ENCODE measurements around the gene ART4.

Gene ART4
- 0 reads per million in 4 experiments for total RNA-seq

DNA sequence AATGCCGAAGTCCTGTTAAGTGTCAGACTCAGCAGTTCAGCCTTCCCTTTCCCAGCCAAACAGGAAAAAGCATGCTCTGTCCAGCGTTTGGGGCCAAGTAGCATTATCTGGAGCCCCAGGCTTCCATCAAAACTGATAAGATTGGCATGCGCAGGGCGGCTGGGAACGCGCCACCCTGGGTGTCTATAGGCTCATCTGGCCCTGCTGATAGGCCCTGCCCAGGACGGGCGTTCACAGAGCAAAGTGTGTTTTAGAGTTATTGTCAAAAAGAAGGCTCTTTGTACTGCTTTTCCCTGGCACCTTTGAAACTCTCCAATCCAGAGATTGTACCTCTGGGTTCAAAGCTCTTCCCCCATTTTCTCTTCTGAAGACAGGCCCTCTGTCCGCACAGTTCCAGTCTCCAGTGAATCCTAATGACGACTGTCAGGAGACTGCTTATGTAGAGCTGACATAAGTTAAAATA, at the start of gene ART4:
ART4 (minus strand) TSS at position 102 of the 463 bp plus-strand sequence. CDS start 413 bp downstream, outside the sequence.
- DNase-seq: no peak

DNA sequence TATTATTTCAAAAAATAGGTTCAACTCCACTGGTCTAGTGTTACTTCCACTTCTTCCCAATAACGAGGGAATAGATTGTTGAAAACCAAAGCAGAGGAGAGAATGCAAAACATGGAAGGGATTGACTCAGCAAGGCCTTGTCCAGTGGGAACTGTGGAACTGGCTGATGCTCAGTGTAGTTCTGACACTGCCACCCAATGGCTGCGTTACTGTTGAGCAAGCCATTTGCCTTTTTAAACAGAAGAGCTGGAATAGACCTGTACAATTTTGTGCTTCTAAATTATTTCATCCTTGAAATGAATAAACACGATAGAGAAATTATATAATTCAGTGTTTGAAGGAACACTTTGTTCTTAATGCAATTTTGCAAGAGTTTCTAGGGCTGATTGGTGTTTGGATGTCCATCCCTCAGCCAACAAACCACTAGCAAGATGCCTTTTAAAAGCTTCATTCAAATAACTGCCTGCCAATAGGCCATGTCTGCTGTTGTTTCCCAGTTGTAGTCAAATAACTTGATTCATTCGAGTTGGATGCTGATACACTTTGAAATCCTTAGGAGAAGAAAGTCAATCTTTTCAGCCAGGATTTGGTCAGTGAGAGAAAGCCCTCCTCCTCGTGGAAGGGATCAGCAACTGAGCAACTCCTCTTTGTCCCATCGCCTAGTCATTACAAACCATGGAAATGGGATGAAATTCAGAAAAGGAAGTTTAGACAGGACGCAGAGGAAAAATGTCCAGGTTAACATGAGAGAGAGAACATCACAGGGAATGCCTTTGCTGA, 49.6 kb upstream of the ART4 start:
- no peak for DNase-seq

GRCh38 chr12:14890701-14891100, 47.4 kb upstream of the ART4 start:
- DNase-seq: no peak

DNA sequence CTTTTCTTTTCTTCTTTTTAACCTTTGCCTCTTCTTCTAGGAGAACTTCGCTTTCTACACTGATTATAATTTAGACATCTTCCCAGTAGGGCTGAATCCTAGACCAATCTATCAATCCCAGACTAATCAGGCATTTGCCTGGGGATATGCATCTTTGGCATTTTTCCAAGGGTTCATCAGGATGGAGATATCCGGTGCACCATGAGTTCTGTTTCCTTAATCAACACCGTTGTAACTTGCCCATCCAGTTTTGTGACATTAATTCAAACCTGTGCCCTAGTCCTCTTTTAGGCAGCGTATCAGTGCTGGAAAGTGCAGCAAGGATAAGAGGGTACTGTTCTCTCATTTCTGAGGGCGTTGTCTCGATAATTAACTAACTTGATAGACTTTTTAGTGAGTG, 42.9 kb upstream of the ART4 start:
- no peak for DNase-seq

DNA sequence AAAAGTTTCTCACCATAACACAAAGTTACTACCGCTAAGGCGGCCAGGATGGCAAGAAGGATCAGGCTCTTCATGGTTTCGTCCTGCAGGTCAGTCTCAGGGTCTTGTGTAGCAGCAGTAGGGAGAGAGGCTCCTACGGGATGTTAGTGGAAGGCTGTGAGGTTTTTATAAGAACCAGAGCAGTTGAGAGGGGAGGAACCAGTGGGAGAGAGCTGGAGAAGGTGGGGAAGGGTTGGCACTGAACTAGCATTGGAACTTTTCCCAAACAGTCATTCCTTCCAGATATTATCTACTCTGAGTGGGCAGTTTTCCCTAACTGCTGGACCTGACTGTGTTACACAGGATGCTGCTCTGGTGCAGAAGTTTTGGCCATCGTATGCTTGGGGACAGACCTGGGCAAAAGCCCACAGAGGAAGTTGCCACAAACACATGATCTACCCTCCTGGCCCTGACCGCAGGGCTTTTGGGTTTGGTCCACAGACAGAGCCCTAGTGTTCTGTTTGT, 42.4 kb upstream of the ART4 start, which contains the start of gene MGP:
MGP (minus strand) TSS at position 137 of the 504 bp plus-strand sequence; CDS start at position 74, 63 bp downstream.
- no peak for DNase-seq

DNA sequence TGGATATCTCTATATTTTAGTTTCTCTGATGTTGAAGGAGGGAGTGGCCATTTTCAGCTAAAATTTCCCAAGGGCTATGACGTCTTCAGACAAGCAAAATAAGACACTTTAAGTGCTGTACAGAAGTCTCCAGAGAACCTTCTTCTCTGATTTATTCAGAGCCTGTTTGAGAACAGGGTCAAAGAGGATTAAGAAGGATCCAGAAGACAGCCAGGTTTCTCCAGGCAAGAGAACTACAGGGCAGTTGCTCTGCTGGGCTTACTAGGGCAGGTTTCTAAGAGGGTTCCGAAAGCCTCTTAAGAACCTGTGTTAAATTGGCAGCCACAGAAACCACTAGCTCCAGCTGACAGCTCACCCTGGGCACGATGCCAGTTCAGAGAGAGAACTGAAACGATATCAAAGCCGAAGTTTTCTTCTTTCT, 41.1 kb upstream of the ART4 start:
- peak; percentile 75 for DNase-seq

- no peak for DNase-seq
These were observed 40.4 kb upstream of the ART4 start for GRCh38 chr12:14883686-14884085.

DNA sequence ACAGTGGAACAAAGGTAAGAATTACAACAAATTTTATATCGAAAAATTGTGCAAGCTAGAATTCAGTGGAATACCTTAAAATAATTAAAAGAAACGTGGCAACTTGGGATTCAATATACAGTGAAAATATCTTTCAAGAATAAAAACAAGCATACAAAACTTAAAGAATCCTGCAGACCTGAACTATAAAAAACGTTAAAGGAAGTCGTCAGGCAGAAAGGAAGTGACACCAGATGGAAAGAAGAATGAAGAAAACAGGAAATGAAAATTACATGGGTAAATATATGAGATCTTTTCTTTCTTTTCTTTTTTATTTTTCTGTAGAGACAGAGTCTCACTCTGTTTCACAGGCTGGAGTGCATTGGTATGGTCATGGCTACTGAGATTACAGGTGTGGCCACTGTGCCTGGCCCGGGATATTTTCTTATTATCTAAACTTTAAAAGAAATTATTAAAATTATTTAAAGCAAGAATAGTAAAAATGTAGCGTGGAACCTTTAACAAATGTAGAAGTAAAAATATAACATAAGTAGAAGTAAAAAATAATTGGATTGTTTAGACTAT, 37.6 kb upstream of the ART4 start:
- no peak for DNase-seq

GRCh38 chr12:14879222-14879933, 36.1 kb upstream of the ART4 start:
- DNase-seq: no peak

DNA sequence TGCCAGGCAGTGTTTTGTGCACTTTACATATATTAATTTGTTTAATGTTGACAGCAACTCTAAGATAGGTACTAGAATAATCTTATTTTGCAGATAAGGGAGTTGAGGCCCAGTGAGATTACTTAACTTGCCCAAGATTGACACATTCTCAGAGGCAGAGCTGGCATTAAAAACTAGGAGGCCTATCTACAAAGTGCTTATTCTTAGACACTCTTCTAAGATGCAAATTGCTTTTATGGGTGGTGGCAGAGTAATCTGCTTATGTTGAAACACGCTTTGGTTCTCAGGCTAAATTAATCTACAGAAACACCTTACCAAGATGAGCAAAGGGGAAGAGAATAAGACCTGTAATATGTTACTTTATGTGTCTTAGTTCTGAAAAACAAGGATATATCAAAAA, 35.2 kb upstream of the ART4 start:
- no peak for DNase-seq

- DNase-seq: no peak
These were observed 33.5 kb upstream of the ART4 start for GRCh38 chr12:14876833-14877232.

GRCh38 chr12:14874882-14875281, 31.6 kb upstream of the ART4 start:
- DNase-seq: no peak

DNA sequence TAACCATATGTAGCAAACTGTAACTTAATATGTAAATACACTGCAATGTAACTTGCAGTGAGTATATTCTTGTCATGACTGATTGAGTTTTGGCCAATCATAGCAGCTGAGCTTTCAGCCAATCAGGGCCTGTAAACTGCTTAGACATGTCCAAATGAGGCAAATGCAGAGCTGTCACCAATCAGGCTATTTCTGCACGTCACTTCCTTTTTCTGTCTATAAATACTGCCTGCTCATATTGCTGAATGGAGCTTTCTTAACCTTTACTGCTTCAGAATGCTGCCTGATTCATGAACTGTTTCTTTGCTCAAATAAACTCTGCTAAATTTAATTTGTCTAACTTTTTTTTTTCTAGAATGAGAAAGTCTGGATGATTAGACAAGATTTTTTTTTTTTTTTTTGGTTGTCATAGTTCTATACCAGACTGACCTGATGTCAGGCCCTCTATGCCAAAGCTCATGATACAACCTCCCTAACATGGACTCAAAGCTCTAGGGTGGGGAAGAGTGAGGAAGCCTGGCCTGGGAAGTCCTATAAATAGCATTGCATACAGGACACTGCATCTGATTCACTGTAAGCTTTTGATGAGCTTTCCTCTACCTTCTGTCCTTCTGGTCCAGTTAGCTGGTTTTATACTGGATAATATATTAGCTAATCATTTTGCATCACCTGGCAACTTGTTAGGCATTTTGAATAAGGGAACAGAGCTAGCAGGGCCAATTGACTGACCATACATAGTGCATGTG, 30.3 kb upstream of the ART4 start:
- DNase-seq: no peak

GRCh38 chr12:14871886-14872285, 28.6 kb upstream of the ART4 start:
- DNase-seq: no peak

GRCh38 chr12:14871247-14871646, 27.9 kb upstream of the ART4 start:
- no peak for DNase-seq

- DNase-seq: no peak
These were observed 25.7 kb upstream of the ART4 start for GRCh38 chr12:14868916-14869506.

DNA sequence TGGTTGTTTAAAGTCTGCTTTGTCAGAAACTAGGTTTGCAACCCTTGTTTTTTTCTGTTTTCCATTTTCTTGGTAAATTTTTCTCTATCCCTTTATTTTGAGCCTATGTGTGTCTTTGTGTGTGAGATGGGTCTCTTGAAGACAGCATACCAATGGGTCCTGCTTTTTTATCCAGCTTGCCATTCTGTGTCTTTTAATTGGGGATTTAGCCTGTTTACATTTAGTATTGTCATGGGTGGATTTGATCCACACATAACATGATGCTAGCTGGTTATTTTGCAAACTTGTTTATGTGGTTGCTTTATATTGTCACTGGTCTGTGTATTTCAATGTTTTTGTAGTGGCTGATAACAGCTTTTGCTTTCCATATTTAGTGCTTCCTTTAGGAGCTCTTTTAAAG, 17.2 kb upstream of the ART4 start:
- DNase-seq: no peak

DNA sequence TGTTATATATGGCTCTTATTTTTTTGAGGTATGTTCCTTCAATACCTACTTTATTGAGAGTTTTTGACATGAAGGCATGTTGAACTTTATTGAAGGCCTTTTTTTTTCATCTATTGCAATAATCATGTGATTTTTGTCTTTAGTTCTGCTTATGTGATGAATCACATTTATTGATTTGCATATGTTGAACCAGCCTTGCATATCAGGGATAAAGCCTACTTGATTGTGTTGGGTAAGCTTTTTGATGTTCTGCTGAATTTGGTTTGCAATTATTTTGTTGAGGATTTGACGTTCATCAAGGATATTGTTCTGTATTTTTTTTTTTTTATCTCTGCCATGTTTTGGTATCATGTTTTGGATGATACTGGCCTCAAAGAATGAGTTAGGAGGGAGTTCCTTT, 15.2 kb upstream of the ART4 start:
- DNase-seq: no peak

DNA sequence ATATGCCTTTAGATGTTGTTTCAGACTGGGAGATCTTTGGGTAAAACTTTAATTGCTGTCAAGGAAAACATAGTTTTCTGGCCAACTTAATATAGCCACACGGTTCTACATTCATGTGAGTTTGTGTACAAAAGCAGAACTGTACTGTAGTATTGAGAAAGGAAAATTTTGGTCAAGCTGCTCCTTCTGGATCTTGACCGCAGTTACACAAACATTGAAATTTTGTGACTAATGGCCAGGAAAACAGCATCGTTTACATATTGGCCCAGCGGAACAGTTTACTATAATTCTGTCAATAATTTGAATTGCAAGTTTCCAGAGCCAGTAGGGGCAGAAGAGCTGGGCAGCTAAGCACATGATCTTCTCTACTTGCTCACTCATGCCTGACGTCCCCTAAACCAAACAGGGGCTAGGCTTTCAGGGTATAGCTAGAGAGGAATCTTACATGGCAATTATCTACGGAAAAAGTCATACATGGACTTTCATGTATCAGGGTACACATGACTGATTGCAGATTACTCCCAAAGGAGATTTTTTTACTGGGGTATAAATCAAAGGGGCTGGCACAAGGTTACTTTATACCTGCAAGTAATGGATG, 11.4 kb upstream of the ART4 start:
- DNase-seq: no peak

DNA sequence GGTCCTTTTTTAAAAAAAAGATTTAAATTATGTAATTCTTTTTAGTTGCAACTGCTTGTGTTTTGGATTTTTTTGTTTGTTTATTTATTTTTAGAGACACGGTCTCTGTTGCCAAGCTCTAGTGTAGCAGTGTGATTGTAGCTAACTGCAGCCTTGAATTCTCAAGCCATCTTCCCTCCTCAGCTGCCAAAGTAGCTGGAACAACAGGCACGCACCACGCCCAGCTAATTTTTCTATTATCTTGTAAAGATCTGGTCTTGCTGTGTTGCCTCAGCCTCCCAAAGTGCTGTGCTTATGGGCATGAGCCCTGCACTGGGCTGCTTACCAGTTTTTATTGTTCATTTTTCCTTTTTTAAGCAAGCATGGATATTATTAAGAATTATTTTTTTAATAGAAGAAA, 10.6 kb upstream of the ART4 start:
- no peak for DNase-seq

DNA sequence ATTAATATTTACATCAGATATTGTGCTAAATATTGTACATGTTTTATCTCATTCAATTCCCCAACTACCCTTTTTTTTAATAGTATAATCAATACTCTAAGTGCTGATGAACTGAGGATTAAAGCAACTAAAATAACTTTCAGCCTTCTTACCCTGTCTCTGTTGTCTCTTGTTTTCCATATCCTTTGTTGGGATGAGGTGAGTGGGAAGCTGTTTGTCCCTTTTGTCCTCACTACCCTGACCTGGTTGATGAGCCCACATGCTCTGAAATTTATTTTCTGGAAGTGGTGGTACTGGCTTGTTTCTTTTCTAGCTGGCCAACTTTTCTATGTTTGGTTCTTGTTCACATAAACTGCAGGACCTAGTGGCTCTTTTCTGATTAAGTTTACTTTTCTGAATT, 9.6 kb upstream of the ART4 start:
- DNase-seq: no peak

Measured in effector CD8-positive, alpha-beta T cell (primary cell).